AG10803 (cell line): ENCODE measurements around the gene TMEM271.
"Not testable (repeated sequence)": the region's sequence is repeated elsewhere in the genome, so short reads cannot be mapped to it uniquely, and the experiment has no call there.

Source experiments
- DNase-seq: peaks from one replicate; pipeline ENCODE4 v3.0.0; 2010; ENCODE audit warnings: low read depth
- H3K4me3 ChIP-seq: 2 replicates; pipeline ENCODE4 v1.5.1; 2011; ENCODE audit warnings: mild to moderate bottlenecking, low read length, control low read depth
- TF ChIP-seq, protein P1 (sequence below): conservative IDR thresholded peaks from 2 replicates; pipeline ENCODE4 v1.5.1; 2011; ENCODE audit warnings: mild to moderate bottlenecking, low read length, control low read depth, inconsistent platforms

The TMEM271 gene

DNA sequence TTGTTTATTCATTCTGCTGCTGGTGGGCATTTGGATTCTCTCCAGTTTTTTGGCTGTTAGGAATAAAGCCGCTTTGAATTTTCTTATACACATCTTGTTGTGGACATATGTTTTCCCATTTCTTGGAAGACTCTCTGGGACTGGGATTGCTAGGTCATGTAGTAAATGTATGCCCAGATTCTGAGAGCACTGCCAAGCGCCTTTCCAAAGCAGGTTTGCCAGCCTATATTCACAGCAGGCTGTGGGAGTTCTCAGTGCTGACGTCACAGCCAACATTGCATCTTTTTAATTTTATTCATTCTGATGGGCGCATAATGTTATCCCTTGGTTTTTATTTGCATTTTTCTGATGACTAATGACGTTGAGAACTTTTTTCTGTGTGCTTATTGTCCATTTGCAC lies 24.1 kb downstream of the TMEM271 start:
- TF ChIP-seq, protein P1, sequence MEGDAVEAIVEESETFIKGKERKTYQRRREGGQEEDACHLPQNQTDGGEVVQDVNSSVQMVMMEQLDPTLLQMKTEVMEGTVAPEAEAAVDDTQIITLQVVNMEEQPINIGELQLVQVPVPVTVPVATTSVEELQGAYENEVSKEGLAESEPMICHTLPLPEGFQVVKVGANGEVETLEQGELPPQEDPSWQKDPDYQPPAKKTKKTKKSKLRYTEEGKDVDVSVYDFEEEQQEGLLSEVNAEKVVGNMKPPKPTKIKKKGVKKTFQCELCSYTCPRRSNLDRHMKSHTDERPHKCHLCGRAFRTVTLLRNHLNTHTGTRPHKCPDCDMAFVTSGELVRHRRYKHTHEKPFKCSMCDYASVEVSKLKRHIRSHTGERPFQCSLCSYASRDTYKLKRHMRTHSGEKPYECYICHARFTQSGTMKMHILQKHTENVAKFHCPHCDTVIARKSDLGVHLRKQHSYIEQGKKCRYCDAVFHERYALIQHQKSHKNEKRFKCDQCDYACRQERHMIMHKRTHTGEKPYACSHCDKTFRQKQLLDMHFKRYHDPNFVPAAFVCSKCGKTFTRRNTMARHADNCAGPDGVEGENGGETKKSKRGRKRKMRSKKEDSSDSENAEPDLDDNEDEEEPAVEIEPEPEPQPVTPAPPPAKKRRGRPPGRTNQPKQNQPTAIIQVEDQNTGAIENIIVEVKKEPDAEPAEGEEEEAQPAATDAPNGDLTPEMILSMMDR: no peak
- DNase-seq: no peak
- H3K4me3 ChIP-seq: no peak overlapping the region

DNA sequence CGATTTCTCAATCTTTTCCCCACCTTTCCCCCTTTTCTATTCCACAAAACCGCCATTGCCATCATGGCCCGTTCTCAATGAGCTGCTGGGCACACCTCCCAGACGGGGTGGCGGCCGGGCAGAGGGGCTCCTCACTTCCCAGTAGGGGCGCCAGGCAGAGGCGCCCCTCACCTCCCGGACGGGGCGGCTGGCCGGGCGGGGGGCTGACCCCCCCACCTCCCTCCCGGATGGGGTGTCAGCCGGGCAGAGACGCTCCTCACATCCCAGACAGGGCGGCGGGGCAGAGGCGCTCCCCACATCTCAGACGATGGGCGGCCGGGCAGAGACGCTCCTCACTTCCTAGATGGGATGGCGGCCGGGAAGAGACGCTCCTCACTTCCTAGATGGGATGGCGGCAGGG lies 25.8 kb downstream of the TMEM271 start:
- not testable (repeated sequence) for DNase-seq, H3K4me3 ChIP-seq

DNA sequence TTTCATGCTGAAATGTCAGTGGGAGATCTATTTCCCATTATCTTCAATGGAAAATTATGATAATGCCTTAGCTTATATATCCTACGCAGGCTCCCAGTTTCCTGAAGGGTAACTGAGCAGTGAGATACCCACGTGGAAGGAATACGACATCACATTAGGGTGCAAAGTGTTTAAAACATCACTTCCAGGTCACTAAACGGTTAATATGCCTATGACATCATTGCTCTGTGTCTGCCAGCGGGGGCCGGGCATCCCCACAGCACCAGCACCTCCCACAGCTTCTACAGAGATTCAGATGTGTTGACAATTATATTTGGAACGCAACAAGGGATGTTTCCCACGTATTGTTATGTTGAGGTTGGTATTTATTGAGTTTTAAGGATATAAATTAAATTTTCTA lies 27.1 kb downstream of the TMEM271 start:
- DNase-seq: no peak
- no peak overlapping the region for H3K4me3 ChIP-seq
- TF ChIP-seq, protein P1: no peak

DNA sequence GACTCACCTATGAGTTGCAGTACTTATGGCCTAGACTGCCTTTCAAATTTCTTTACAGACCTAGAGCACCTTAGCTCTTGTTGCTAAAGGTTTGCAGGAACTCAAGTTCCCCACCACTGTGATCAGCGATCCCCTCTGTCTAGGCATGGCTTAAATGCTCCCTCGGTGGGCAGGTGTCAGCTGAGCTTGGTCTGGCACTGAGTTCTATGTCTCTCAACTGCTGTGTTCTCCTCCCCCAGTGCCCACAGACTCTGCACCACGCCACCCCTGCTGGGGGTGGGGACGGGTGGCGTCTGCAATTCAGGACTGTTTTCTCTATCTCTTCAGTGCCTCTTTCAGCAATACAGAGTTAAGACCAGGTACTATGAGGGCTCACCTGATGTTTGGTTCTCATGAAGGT lies 30.5 kb downstream of the TMEM271 start:
- DNase-seq: no peak
- H3K4me3 ChIP-seq: no peak overlapping the region
- TF ChIP-seq, protein P1: no peak

DNA sequence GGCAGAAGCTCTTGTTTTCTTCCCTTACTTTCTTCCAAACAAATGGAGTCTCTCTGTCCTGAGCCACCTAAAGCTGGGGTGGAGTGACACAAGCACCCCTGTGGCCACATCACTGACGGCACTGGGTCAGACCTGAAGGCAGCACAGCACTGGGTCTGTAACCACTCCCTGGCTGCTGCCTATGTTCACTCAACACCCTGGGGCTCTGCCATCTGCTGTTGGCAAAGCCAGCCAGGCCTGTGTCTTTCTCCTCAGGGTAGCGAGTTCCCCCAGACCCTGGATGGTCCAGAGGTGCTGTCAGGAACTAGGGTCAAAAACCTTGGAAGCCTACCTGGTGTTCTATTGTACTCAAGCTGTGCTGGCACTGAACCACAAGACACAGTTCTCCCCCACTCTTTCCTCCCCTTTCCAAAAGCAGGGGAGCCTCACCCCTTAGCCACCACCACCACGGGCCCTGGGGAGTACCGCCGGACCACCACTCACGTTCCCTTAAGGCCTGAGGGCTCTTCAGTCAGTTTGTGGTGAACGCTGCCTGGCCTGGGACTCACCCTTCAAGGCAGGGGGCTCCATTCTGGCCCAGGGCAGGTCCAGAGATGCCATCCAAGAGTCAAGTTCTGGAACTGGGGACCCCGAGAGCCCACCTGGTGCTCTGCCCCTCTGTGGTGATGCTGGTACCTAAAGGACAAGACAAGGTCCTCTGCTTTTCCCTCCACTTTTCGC lies 31.5 kb downstream of the TMEM271 start:
- no peak overlapping the region for H3K4me3 ChIP-seq
- TF ChIP-seq, protein P1: no peak

DNA sequence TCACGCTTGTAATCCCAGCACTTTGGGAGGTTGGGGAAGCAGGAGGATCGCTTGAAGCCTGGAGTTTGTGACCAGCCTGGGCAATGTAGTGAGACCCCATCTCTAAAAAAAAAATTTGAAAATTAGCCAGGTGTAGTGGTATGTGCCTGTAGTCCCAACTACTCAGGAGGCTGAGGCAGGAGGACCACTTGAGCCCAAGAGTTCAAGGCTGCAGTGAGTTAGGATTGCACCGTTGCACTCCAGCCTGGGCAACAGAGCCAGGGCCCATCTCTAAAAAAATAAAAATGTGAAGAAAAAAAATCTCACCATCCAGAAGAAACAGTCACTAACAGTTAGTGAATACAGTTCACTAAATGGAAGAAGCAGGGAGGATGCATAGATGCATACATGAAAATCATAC lies 34.8 kb downstream of the TMEM271 start:
- H3K4me3 ChIP-seq: no peak overlapping the region
- TF ChIP-seq, protein P1: no peak
- DNase-seq: no peak

More for the DNA sequence above, 31.5 kb downstream of the TMEM271 start:
- no peak for DNase-seq

DNA sequence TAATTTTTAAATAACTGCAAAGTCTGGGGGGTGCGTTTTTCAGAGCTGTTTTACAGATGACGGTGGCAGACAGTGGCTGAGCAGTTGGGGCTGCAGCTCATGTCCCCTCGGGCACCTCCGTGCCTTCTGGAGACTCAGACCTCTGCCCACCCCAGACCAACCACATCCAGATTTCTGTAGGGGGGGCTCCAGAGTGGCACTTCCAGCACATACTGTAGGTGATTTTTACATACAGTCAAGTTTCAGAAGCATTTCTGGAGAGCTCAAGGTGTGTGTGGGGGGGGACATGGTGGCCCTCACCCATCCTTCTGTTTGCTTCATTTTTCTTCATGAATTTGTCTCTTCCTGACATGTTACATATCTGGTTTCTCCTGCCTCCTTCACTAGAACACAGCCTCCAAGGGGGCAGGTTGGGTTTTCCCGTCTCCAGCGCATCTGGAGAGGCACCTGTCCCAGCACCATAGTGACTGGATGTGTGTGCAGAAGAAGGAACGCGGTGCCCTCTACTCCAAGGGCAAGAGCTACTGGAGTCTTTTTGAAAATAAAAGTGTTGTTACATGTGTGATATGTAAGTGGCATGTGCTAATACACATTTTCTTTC lies 37.5 kb downstream of the TMEM271 start:
- H3K4me3 ChIP-seq: no peak overlapping the region
- TF ChIP-seq, protein P1: no peak
- DNase-seq: no peak
